Astrocyte (in vitro differentiated cells and primary cell): Measurements from ENCODE around the gene MORN4. TPM values are rescaled to one million over a fixed set of nuclear protein-coding genes. Genes with fewer than 3 reads are reported as not detected.
A peak's percentile ranks its signal among the peaks of the same experiment; 100 is the strongest.
"Not testable (repeated sequence)": the region's sequence is repeated elsewhere in the genome, so short reads cannot be mapped to it uniquely, and the experiment has no call there.

Experiments used
- DNase-seq: peaks from one replicate; pipeline ENCODE4 v3.0.0-alpha.2; 2010; ENCODE audit warnings: low read depth
- FAIRE-seq: peaks from 2 replicates; lab custom pipeline; 2011; peaks lifted over from hg19 to GRCh38; lab: Jason Lieb, UNC
- H2AFZ ChIP-seq: 2 replicates; pipeline ENCODE4 v1.6.0; 2012; ENCODE audit warnings: low read depth, low read length, inconsistent platforms
- H3K27ac ChIP-seq: 2 replicates; pipeline ENCODE4 v1.5.1; 2011; ENCODE audit warnings: low read depth, low read length, inconsistent platforms
- H3K27me3 ChIP-seq: 2 replicates; pipeline ENCODE4 v1.6.0; 2011; ENCODE audit warnings: low read length, inconsistent platforms; ENCODE audit not compliant: insufficient read depth
- H3K36me3 ChIP-seq: 2 replicates; pipeline ENCODE4 v1.5.1; 2011; ENCODE audit warnings: low read length, inconsistent platforms; ENCODE audit not compliant: insufficient read depth
- H3K4me1 ChIP-seq: 2 replicates; pipeline ENCODE4 v1.5.1; 2011; ENCODE audit warnings: low read length, inconsistent platforms; ENCODE audit not compliant: insufficient read depth
- H3K4me2 ChIP-seq: 2 replicates; pipeline ENCODE4 v1.6.0; 2012; ENCODE audit warnings: low read length, inconsistent platforms
- H3K4me3 ChIP-seq: 2 replicates; pipeline ENCODE4 v1.5.1; 2011; ENCODE audit warnings: low read depth, mild to moderate bottlenecking, low read length, inconsistent platforms; ENCODE audit not compliant: insufficient read depth
- H3K79me2 ChIP-seq: 2 replicates; pipeline ENCODE4 v1.6.0; 2012; ENCODE audit warnings: mild to moderate bottlenecking, low read length, inconsistent platforms; ENCODE audit not compliant: insufficient read depth
- H3K9ac ChIP-seq: 2 replicates; pipeline ENCODE4 v1.6.0; 2012; ENCODE audit warnings: mild to moderate bottlenecking, low read length, inconsistent platforms
- H3K9me3 ChIP-seq: 2 replicates; pipeline ENCODE4 v1.5.1; 2012; ENCODE audit warnings: low read depth, mild to moderate bottlenecking, low read length, inconsistent platforms; ENCODE audit not compliant: insufficient read depth
- H4K20me1 ChIP-seq: 2 replicates; pipeline ENCODE4 v1.6.0; 2012; ENCODE audit warnings: low read length, inconsistent platforms; ENCODE audit not compliant: insufficient read depth
- H3K27ac Mint-ChIP-seq: one replicate; pipeline ENCODE4 v1.8.0; 2021; ENCODE audit warnings: mild to moderate bottlenecking, mixed read lengths; ENCODE audit not compliant: unreplicated experiment
- H3K27me3 Mint-ChIP-seq: one replicate; pipeline ENCODE4 v1.8.0; 2021; ENCODE audit warnings: low read depth, mixed read lengths; ENCODE audit not compliant: unreplicated experiment
- H3K36me3 Mint-ChIP-seq: one replicate; pipeline ENCODE4 v1.8.0; 2021; ENCODE audit warnings: low read depth, mixed read lengths; ENCODE audit not compliant: unreplicated experiment
- H3K4me1 Mint-ChIP-seq: one replicate; pipeline ENCODE4 v1.8.0; 2021; ENCODE audit warnings: low read depth, mixed read lengths; ENCODE audit not compliant: unreplicated experiment
- H3K4me3 Mint-ChIP-seq: one replicate; pipeline ENCODE4 v1.8.0; 2021; ENCODE audit warnings: mild to moderate bottlenecking, moderate library complexity, mixed read lengths; ENCODE audit not compliant: unreplicated experiment
- H3K9me3 Mint-ChIP-seq: one replicate; pipeline ENCODE4 v1.8.0; 2021; ENCODE audit warnings: mild to moderate bottlenecking, mixed read lengths; ENCODE audit not compliant: unreplicated experiment
- CTCF ChIP-seq: IDR thresholded peaks from 2 replicates; pipeline ENCODE4 v1.5.1; 2011; ENCODE audit warnings: low read depth, mild to moderate bottlenecking, inconsistent platforms, low read length, moderate library complexity; ENCODE audit not compliant: insufficient read depth
- EZH2 ChIP-seq: IDR thresholded peaks from 2 replicates; pipeline ENCODE4 v1.6.1; 2012; ENCODE audit warnings: mild to moderate bottlenecking, low read length, inconsistent platforms; ENCODE audit not compliant: insufficient read depth
- total RNA-seq: library from RNA; stranded (reverse); gene quantifications from 2 replicates; pipeline ENCODE4 v1.2.1, GENCODE V29; 2021

MORN4 gene
- total RNA-seq, 1 donor from 2014 or later, result 16.2 TPM

GRCh38 chr10:97647556-97647955 lies 14.3 kb upstream of the MORN4 start:
- no peak overlapping the region for H2AFZ ChIP-seq
- H3K27ac ChIP-seq, result no peak overlapping the region
- H3K9me3 Mint-ChIP-seq, result no peaks in the 10 kb centered on the region
- H3K27me3 Mint-ChIP-seq, result no peaks in the 10 kb centered on the region
- H3K4me1 Mint-ChIP-seq, result peaks cover 33% of the 10 kb centered on the region
- FAIRE-seq (peak; percentile 26), DNase-seq (peak; percentile 51)
- no peak overlapping the region for H3K27ac Mint-ChIP-seq
- H3K9me3 ChIP-seq, result no peaks in the 10 kb centered on the region
- TF ChIP-seq EZH2 (no peak), CTCF (no peak)
- H3K4me3 ChIP-seq, result no peak overlapping the region
- H3K36me3 ChIP-seq, result peaks cover 17% of the 10 kb centered on the region
- peaks cover 14% of the 10 kb centered on the region for H4K20me1 ChIP-seq
- peaks cover 22% of the 10 kb centered on the region for H3K4me1 ChIP-seq
- peak overlapping the region; percentile 44 for H3K4me2 ChIP-seq
- peaks cover 15% of the 10 kb centered on the region for H3K36me3 Mint-ChIP-seq
- peaks cover 57% of the 10 kb centered on the region for H3K79me2 ChIP-seq
- no peak overlapping the region for H3K9ac ChIP-seq
- no peaks in the 10 kb centered on the region for H3K27me3 ChIP-seq
- H3K4me3 Mint-ChIP-seq, result no peak overlapping the region

GRCh38 chr10:97644936-97645335 lies 11.6 kb upstream of the MORN4 start:
- Mint-ChIP-seq H3K9me3 (no peaks in the 10 kb centered on the region), H3K36me3 (peaks cover 12% of the 10 kb centered on the region), H3K27ac (no peak overlapping the region), H3K4me3 (no peak overlapping the region), H3K4me1 (peaks cover 25% of the 10 kb centered on the region), H3K27me3 (no peaks in the 10 kb centered on the region)
- H3K36me3 ChIP-seq, result peaks cover 9% of the 10 kb centered on the region
- FAIRE-seq (no peak), DNase-seq (no peak)
- peaks cover 56% of the 10 kb centered on the region for H3K79me2 ChIP-seq
- H3K27ac ChIP-seq, result no peak overlapping the region
- peaks cover 29% of the 10 kb centered on the region for H4K20me1 ChIP-seq
- H3K27me3 ChIP-seq, result no peaks in the 10 kb centered on the region
- no peaks in the 10 kb centered on the region for H3K9me3 ChIP-seq
- H2AFZ ChIP-seq, result no peak overlapping the region
- no peak for TF ChIP-seq CTCF
- no peak for TF ChIP-seq EZH2
- no peak overlapping the region for H3K9ac ChIP-seq
- H3K4me3 ChIP-seq, result no peak overlapping the region
- peaks cover 29% of the 10 kb centered on the region for H3K4me1 ChIP-seq
- no peak overlapping the region for H3K4me2 ChIP-seq

GRCh38 chr10:97643441-97643985 lies 10.2 kb upstream of the MORN4 start:
- Mint-ChIP-seq H3K27me3 (no peaks in the 10 kb centered on the region), H3K4me3 (peak overlapping the region; percentile 95), H3K4me1 (peaks cover 14% of the 10 kb centered on the region), H3K27ac (no peak overlapping the region), H3K36me3 (peaks cover 12% of the 10 kb centered on the region), H3K9me3 (no peaks in the 10 kb centered on the region)
- no peak overlapping the region for H3K4me2 ChIP-seq
- peaks cover 29% of the 10 kb centered on the region for H4K20me1 ChIP-seq
- FAIRE-seq (no peak), DNase-seq (no peak)
- no peak overlapping the region for H2AFZ ChIP-seq
- no peak overlapping the region for H3K9ac ChIP-seq
- H3K36me3 ChIP-seq, result peaks cover 9% of the 10 kb centered on the region
- no peak for TF ChIP-seq EZH2
- no peaks in the 10 kb centered on the region for H3K9me3 ChIP-seq
- H3K4me1 ChIP-seq, result peaks cover 16% of the 10 kb centered on the region
- H3K4me3 ChIP-seq, result no peak overlapping the region
- H3K27ac ChIP-seq, result no peak overlapping the region
- H3K27me3 ChIP-seq, result no peaks in the 10 kb centered on the region
- peaks cover 52% of the 10 kb centered on the region for H3K79me2 ChIP-seq

- Histone ChIP-seq H3K4me1 (peaks cover 13% of the 10 kb centered on the region), H3K79me2 (peaks cover 49% of the 10 kb centered on the region), H4K20me1 (peaks cover 29% of the 10 kb centered on the region), H3K4me2 (peak overlapping the region; percentile 39)
- Mint-ChIP-seq H3K4me3 (peak overlapping the region; percentile 95), H3K36me3 (peaks cover 12% of the 10 kb centered on the region)
- H3K27ac Mint-ChIP-seq, H3K9me3 ChIP-seq, DNase-seq, FAIRE-seq, H3K9me3 Mint-ChIP-seq, H2AFZ ChIP-seq, H3K27ac ChIP-seq, H3K4me1 Mint-ChIP-seq, H3K27me3 Mint-ChIP-seq, H3K27me3 ChIP-seq, H3K9ac ChIP-seq, H3K4me3 ChIP-seq, H3K36me3 ChIP-seq: not testable (repeated sequence)
These were observed 9.3 kb upstream of the MORN4 start for GRCh38 chr10:97642471-97643159.
